Fibroblast of skin of back (primary cell): ENCODE measurements around the gene LRP11.
"Not testable (repeated sequence)": the region's sequence is repeated elsewhere in the genome, so short reads cannot be mapped to it uniquely, and the experiment has no call there.

Experiments used
- DNase-seq: peaks from one replicate; pipeline ENCODE4 v3.0.0-alpha.2; 2013

Gene LRP11

DNA sequence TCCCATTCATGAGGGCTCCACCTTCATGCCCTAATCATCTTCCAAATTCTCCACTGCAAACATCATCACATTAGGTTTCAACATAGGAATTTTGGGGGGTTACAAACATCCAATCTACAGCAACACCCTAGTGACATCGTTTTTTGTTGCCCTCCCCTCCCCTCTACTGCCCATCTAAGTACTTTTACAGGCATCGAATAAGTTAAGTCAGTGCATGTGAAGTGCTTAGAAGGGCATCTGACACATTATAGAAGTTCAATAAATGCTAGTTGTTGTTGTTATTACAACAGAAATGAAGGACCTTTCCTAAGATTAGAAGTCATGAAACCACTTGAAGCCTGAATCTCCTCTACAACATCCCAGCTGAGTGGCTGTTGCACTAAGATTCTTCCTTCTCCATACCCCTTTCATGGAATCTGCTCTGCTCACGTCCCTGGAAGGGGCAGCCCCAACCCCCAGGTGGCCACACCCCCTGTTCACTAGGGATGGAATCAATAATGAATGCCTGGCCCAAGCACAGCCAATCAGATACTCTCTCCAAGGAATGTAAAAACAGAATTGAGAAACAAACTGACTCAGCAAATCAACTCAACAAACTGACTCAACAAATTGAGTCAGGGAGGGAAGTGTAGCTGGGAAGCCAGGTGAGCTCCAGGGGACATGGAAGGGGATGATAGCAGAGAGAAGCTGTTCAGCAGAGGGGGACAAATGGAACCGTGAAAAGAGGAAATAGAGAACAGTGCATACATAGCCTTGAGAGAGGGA is 3.9 kb upstream of the LRP11 start:
- no peak for DNase-seq

DNA sequence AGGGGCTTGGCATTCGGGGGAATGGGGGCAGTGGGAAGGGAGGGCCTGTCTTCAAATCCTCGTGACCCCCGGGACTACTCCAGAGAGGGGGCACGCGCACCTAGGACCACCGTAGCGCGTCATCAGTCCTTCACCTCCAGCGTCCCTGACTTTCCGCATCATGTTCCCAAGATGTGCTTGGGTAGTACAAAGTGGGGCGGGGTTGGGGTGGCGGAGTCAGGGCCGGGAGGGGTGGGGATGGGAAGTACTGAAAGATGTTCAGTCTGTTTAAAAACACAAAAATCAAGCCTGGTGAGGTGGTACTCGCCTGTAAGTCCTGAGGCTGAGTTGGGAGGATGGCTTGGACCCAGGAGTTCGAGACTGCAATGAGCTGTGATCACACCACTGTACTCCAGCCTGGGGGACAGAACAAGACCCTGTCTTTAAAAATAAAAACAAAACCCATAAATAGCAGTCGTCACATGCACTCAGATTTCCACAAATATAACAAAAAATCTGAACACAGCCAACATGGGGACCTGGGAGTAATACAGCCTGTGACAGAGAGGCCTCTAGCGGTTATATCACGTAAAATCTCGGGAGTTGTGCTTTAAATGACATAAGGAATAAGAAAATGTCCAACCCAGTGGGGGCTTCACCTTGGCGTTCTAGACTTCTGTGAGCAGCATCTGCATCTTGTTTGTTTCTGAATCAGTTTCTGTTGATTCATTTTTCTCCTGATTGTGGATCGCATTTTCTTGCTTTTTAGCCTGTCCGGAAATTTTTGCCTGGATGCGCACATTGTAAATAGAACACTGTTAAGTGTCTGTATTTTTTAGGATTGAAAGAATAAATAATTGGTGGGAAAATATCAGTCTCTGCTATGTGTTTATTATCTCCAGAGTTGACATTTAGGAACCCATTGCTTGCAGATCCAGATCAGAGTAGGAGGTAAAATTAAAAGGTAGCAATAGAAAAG is 698 bp upstream of the LRP11 start:
- DNase-seq = peak; percentile 78

DNA sequence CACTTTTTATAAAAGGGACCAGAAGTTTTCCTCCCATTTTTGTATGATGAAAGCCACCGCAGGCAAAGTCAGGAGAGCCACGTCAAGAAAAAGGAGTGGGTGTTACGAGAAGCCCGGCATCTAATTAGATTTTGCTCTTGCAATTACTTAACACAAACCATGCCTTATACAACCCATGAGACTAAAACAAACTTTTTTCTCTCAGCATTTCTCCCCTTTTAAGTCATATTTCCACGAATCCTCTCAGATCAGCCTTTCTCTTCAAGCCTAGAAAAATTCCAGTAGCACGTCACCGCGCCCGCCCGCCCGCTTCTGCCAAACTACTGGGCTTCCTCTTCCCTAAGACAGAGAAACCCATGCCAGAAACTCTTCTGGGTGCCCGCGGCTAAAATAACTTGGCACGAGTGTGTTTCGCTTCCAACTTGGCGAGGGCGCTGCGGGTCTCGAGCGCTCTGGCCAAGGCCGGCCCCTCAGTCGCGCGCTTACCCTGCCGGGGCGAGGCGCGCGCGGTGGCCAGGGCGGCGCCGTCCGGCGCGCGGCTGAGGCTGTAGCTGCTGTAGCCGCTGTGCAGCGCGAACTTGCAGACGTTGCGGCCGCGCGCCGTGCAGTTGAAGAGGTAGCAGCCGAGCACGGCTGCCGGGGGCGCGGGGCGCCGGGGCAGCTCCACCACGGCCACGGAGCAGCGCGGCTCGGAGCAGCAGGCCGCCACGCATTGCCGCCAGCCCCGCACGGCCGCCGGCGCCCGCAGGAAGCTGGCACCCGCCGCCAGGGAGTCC is 1.0 kb downstream of the LRP11 start:
- peak; percentile 71 for DNase-seq

DNA sequence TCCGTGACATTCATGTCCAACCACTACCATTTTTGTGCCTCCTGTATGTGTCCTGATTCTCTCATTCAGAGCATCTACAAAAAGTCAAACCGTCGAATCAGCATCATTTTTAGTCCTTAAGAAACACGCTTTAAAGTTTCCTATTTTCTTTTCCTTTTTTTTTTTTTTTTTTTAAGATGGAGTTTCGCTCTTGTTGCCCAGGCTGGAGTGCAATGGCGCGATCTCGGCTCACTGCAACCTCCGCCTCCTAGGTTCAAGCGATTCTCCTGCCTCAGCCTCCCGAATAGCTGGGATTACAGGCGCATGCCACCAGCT is 1.8 kb downstream of the LRP11 start:
- DNase-seq = not testable (repeated sequence)

DNA sequence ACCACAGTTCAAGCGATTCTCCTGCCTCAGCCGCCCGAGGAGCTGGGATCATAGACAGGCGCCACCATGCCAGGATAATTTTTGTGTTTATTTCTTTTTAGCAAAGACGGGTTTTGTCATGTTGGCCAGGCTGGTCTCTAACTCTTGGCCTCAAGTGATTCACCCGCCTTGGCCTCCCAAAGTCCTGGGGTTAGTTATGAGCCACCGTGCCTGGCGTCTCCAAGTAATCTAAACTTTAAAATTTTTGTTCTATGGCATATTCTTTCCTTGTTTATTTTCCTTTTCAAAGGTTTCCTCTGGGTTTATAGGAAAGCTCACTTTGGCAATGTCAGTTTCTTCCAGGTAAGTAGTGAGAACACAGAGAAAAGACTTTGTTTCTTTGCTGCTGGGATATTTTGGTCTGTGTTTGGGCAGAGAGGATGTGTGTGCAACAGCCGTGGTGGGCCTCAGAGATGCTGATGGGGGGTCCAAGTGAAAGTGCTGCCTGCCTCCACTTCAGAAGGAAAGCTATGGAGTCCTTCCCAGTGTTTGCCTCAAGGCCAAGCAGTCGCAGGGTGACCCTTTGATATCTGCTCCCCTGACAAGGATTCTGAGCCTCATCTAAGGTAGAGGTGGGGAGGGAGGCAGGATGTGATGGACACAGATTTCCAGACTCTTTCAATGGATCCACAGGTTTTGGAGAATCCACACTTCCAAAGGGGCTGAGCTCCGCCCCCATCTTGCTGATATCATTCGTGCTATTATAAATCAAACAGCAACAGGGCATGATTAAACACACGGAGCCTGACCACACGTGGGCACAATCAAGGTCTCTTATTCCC is 2.3 kb downstream of the LRP11 start:
- DNase-seq = no peak

DNA sequence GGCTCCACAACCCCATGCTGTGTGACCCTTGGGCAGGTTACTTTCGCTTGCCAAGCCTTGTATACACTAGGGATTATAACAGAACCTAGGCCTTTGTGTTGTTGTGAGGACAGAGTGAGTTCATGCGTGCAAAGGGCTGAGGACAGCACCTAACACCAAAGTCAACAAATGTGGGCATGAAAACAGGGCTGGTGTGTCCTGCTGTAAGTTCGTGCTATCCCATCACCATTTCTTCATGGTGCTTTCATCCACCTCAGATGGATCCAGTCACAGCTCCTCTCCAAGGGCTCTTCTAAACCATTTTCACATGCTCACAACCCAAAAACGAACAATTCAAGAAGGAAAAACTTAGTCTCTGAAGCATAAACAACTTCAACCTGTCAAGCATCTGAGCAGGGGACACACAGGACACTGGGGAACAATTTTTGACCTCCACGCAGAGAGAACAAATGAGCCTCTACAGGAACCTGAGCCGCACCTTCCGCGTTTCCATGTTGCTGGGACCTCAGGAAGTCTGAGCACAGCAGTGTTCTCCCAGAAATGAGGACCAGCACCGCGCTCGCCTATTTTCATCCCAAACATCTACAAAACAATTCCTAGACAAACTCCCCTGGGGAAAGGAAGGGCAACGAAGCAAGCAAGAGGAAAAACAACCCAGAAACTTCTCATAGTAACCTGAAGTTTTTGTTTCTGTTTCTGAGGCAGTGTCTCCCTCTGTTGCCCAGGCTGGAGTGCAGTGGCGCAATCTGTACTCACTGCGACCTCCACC is 3.1 kb downstream of the LRP11 start:
- peak; percentile 38 for DNase-seq

DNA sequence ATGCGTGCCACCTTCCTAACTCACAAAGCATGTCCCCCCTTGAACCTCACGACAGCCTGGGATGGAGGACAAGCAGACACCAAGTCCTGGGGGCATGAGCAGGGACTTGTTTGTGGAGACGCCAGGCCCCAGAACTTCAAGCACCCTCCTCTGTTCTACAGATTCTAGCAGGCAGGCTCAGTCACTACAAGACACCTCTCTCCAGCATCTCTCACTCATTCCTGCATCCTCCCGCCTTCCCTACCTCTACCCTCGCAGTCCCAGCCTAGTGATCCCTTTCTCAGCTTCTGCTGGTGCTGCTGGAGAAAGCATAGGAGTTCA is 3.7 kb downstream of the LRP11 start:
- DNase-seq = no peak

DNA sequence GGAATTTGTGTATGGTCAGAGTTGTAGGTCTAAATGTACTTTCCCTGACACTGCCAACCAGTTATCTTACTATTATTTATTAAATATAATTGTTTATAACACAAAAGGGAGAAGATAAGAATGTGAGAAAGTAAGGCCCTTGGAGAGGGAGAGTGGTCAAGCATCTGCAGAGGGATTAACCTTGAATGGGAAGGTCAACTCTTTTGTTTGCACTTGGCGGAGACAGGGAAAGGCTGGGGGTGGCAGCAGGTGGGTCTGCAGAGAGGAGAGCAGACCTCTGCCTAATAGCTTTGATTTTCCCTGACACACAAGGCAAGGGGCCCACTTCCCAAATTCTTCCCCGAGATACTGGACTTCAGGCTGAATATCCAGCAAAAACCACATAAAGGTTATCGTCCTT is 4.2 kb downstream of the LRP11 start:
- DNase-seq = no peak

DNA sequence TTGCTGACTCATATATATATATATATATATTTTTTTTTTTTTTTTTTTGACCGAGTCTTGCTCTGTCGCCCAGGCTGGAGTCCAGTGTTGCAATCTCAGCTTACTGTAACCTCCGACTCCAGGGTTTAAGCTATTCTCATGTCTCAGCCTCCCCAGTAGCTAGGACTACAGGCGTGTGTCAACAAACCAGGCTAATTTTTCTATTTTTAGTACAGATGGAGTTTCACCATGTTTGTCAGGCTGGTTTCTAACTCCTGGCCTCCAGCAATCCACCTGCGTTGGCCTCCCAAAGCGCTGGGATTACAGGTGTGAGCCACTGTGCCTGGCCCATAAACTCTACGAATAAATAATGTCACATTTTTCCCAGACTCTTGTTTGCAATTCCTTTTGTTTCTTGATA is 4.8 kb downstream of the LRP11 start:
- peak; percentile 95 for DNase-seq

DNA sequence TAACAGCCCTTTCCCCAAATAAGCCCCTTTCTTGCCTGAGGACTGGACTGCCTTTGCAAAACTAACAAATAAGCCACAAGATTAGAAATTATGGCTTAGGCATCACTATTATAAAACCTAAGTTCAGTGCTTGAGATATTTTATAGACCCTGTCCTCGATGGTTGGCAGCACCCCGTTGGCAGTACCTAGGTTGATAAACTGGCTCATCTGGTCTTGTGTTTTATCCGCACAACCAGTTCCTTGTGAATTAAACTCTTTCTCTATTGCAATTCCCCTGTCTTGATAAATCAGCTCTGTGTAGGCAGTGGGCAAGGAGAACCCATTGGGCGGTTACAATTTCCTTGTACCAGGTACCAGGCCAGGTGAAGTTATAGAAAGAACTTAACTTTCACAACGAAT is 6.6 kb downstream of the LRP11 start:
- no peak for DNase-seq

DNA sequence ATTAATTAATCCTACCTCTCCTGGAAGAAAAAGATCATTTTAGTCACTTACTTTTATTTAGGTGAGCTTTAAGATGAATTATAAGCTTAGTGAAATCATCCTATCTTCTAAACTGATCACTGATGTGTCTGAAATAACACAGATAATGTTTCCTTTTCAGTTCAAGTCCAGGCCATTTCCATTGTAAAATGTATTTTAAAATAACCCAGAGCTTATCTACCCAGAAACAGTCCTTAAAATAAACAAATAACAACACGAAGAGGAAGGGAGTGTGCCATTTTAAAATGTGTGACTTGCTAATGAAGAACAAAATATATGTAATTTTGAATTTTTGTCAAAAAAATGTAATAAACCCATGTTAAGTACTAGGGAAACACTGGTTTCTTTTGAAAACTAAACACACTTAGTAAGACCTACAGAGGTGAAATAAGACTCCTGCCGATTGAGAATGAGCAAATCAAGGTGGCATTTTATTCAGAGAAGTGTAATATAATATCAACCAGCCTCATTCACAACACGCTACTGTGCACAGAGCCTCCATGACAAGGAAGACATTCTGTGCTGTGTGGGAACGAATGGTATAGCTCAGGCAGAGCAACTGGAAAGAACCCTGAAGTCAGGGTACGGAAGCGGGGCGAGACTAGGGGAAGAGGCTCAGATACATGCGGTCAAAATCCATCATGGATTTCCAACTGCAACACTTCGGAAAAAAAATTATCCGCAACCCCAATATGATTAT is 7.7 kb downstream of the LRP11 start:
- DNase-seq = no peak

DNA sequence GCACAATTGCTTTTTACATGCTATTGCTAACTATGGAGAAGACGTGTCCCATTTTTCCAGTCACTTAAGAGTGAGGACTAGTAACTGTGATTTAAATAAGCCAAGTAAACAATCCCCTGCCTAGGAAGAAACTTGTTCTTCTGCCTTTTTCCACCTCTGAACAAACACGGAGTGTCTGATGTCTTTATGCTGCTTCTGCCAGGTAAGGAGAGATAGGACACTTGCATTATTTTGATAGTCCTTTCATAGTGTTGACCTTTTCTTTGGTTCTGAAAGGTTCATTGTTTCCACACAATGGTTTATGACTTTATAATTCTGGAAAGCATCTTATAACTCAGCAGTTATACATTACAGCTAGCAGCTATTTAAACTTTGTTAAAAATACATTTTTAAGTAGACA is 8.4 kb downstream of the LRP11 start:
- DNase-seq = no peak

DNA sequence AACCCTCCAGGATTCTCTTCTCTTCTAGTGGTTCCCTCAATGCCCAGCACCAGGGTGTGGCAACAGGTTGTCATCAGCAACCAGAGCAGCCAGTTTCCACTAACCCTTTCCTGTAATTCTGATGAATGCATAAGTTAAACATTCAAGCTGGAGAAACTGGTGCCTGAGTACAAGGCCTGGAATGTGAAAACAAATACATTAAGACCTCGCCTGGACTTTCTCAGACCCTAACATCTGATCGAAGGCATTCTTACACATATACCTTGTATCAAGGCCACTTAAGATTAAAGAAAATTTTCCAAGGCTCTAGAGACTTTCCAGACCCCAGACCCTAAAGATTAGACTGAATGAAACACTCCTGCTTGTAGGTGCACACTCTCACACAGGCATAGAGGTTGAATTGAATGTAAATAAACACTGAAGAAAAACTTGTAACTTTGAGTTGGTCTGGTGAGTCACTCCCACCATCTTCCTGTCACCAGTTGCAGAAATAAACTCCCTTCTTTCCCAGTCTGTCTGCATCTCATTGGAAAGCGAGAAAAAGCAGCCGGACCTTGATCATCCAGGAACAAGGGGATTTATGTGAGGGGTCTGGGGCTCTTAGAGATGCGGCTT is 9.0 kb downstream of the LRP11 start:
- DNase-seq = peak; percentile 97

DNA sequence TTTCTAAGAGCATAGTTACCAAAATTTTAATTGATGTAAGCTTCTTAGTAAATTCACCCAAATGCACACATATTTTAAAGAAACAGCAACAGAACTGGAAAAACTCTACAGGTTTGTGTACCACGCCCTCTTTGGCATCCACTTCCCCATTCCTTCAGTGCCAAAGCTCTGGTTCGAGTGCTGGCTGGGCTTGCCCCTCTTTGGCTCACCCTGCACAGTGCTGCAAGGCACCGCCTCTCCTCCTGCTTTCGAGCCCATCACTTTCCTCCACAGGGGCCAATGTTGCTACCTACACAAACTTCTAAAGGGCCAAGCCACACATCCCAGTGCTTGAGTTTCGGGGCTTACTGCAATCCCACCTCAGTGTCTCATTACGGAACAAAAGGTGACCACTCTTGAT is 9.6 kb downstream of the LRP11 start:
- DNase-seq = peak; percentile 56

DNA sequence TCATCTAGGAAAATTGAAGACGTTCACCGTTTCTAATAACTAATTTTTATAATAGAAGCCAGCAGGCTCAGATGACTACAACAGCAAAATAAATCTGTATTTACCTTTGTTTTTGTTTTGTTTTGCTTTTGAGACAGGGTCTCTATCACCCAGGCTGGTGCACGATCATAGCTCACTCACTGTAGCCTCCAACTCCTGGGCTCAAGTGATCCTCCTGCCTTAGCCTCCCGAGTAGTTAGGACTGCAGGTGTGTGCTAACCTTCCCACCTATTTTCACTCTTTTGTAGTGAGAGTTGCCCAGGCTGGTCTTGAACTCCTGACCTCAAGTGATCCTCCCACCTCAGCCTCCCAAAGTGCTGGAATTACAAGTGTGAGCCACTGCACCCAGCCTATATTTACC is 10.1 kb downstream of the LRP11 start:
- not testable (repeated sequence) for DNase-seq

DNA sequence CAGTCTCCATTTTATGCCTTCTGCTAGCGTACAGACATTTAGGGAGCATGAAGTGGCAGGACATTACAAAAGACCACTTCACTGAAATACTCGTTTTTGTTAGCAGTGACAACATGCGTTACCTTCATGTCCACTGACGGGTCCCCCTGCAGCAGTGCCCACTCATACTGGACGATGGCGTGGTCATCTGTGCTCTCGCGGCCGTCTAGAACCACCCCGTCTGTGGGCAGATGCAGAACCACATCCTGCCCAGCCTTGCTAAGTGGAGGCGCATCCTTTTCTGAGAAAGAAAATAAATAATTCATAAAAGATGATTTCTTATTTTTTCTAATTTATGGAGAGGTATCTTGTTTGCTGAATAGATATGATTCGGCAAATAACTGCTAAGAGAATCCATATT is 11.3 kb downstream of the LRP11 start:
- no peak for DNase-seq

DNA sequence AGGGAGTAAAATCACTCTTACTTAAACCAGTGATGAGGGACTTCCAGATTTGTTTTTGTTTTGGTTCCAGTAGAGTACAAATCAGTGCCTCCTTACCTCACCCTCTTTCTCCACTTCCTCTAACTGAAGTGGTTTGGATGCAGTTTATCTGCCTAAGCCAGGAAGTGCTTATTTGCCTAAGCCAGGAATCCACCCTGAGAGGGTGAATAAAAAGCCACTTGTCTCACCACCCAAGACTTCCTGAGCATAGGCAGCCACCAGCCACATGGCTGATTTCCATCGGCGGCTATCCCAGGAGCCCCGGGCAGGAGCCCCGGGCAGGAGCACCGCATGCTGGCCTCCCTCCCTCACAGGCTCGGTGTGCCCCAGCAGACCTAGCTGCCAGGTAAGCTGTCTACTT is 12.0 kb downstream of the LRP11 start:
- peak; percentile 66 for DNase-seq

DNA sequence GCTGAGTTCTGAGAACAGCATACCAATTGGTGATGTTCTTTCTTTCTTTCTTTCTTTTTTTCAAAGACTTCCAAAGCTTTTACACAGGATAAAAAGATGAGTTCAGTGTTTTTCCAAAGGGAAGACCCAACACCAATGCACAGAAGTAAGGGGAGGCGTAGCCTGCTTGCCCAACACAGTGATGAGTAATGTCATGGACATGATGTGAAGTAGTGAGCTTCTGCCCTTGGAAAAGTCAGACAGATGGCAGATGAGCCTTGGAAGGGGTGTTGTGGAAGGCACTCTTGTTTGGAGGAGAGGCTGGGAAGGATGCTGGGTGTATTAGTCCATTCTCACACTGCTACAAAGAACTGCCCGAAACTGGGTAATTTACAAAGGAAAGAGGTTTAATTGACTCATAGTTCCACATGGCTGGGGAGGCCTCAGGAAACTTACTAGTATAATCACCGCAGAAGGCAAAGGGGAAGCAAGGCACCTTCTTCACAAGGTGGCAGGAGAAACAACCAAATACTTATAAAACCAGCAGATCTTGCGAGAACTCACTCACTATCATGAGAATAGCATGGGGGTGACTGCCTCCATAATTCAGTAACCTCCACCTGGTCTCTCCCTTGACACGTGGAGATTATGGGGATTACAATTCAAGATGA is 12.6 kb downstream of the LRP11 start:
- DNase-seq = peak; percentile 80

DNA sequence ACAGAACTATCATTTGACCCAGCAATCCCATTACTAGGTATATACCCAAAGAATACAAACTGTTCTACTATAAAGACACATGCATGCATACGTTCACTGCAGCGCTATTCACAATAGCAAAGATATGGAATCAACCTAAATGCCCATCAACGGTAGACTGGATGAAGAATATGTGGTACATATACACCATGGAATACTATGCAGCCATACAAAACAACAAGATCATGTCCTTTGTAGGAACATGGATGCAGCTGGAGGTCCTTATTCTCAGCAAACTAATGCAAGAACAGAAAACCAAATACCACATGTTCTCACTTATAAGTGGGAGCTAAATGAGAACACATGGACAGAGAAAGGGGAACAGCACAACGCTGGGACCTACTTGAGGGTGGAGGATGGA is 15.8 kb downstream of the LRP11 start:
- not testable (repeated sequence) for DNase-seq

DNA sequence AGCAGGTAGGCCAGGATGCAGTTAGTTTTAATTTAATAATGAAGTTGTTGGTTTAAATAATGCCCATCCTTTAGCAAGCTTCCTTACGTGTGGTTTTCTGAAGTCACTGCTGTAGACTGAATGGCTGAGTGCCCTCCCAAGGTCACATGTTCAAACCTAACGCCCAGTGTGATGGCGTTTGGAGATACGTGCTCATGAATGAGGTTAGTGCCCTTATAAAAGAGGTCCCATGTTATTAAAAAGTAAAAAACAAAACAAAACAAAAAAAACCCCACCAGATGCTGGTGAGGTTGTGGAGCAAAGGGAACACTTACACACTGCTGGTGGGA is 16.3 kb downstream of the LRP11 start:
- no peak for DNase-seq
